ENCODE measurements around the gene SLC22A7. TPM values are rescaled to one million over a fixed set of nuclear protein-coding genes. Genes with fewer than 3 reads are reported as not detected.

SLC22A7 gene, protein sequence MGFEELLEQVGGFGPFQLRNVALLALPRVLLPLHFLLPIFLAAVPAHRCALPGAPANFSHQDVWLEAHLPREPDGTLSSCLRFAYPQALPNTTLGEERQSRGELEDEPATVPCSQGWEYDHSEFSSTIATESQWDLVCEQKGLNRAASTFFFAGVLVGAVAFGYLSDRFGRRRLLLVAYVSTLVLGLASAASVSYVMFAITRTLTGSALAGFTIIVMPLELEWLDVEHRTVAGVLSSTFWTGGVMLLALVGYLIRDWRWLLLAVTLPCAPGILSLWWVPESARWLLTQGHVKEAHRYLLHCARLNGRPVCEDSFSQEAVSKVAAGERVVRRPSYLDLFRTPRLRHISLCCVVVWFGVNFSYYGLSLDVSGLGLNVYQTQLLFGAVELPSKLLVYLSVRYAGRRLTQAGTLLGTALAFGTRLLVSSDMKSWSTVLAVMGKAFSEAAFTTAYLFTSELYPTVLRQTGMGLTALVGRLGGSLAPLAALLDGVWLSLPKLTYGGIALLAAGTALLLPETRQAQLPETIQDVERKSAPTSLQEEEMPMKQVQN
- not detected for total RNA-seq

DNA sequence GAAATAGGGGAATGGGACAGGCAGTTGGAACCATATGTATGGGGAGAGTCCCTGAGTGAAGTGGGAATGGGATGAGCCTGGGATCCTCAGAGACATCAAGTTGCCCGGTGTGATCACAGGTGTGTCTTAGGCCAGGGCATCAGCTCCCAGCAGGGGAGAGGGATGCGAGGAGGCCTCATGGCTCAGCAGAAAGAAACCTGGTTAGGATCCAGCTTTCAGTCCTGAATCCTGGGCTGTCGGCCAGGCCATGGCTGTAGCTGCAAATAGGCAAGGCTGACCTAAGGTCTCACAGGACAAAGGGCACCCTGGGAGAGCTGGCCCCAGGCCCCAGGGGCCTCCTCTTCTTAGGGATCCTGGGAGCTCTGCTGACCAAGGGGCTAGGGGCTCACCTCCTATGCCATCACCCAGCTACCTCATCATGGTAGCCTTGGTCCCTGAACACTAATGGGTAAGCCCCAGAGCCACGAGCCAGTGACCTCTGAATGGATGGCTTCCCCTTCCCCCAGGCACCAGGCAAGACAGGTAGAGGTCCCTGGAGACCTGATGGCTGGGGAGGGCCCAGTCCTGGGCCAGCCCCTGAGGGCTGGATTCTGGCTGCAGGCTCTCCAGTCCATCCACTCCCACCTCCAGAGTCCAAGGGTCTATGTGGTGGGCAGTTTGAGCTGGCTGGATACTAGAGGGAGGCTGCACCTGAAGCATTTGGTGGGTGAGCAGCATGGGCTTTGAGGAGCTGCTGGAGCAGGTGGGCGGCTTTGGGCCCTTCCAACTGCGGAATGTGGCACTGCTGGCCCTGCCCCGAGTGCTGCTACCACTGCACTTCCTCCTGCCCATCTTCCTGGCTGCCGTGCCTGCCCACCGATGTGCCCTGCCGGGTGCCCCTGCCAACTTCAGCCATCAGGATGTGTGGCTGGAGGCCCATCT lies at the start of gene SLC22A7:
Gene SLC22A7, plus strand, starts transcription at position 617 of the 921 bp plus-strand sequence. Its CDS starts 99 bp downstream, at position 716.

DNA sequence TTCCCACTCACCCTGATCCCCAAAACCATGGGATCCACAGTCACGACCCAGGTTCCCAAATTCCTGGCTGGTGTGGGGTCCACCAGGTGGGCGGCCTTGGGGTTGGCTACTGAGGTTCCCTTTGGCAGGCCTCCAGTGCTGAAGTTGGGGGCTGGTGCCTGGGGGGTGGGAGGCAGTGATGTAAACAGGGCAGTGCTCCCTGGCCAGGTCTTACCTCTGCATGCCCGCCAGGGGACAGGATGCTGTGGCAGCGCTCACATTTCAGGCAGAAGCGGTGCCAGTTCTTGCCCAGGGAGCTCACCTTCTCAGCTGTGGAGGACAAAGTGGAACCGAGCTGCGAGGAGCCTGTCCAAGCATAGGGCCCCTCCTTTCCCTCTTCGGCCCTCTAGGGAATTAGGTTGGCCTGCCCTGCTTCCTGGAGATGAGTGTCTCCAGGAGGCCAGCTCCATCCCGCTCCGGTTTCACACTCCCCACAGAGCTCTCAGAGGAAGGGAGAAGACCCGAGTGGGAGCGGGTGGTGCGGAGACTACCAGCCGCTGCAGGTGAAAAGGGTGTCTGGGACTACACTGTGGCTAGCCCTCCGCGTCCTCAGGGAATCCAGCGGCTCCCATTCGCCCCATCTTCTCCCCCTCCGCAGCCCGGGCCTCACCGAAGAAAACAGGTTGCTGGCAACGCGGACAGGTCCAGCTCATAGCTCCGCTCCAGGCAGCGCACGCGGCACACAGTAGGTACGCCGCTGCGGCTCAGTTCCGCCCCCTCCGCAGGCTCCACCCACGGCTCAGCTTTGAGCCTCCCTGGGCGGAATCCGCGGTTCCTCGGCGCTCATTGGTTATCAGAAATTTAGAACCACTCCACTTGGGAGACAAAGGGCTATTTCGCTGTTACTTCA lies 10.3 kb downstream of the SLC22A7 start, which contains the start of gene CRIP3:
Gene CRIP3, minus strand, starts transcription at position 726 of the 889 bp plus-strand sequence. Its CDS starts 34 bp downstream, at position 692.

Other genes starting within 250 kb of the SLC22A7 start
- gene CUL7, start 244.4 kb upstream of the SLC22A7 start, total RNA-seq: 10 to 100 TPM; 10.5 to 11.5 TPM
- gene MRPL2, start 238.8 kb upstream of the SLC22A7 start, total RNA-seq: 10 to 100 TPM; 45.9 to 47.3 TPM
- 10 to 100 TPM; 18.0 to 24.6 TPM for gene KLC4, start 238.6 kb upstream of the SLC22A7 start, total RNA-seq
- gene PTK7, start 221.9 kb upstream of the SLC22A7 start, total RNA-seq: 1 to 10 TPM in 1 of 2 experiments, under 1 TPM in 1; 0.94 to 1.2 TPM
- gene SRF, start 127.0 kb upstream of the SLC22A7 start, total RNA-seq: 10 to 100 TPM; 36.4 to 38.7 TPM
- 10 to 100 TPM; 59.8 to 59.9 TPM for gene CUL9, start 116.1 kb upstream of the SLC22A7 start, total RNA-seq
- 10 to 100 TPM; 43.1 to 43.6 TPM for gene DNPH1, start 68.8 kb upstream of the SLC22A7 start, total RNA-seq
- under 1 TPM in 1 of 2 experiments, not detected in 1; 0.03 TPM for gene TTBK1, start 54.8 kb upstream of the SLC22A7 start, total RNA-seq
- gene CRIP3, start 10.6 kb downstream of the SLC22A7 start, total RNA-seq: under 1 TPM; 0.29 to 0.35 TPM
- 10 to 100 TPM; 19.9 to 20.5 TPM for gene ZNF318, start 71.4 kb downstream of the SLC22A7 start, total RNA-seq
- gene ABCC10, start 129.3 kb downstream of the SLC22A7 start, total RNA-seq: 10 to 100 TPM; 42.2 to 48.8 TPM
- under 1 TPM; 0.43 to 0.55 TPM for gene DLK2, start 157.3 kb downstream of the SLC22A7 start, total RNA-seq
- gene TJAP1, start 179.3 kb downstream of the SLC22A7 start, total RNA-seq: 10 to 100 TPM; 35.9 to 39.7 TPM
- gene LRRC73, start 212.1 kb downstream of the SLC22A7 start, total RNA-seq: under 1 TPM; 0.14 to 0.33 TPM
- 10 to 100 TPM; 63.2 to 69.1 TPM for gene YIPF3, start 218.7 kb downstream of the SLC22A7 start, total RNA-seq
- 10 to 100 TPM; 30.0 to 36.2 TPM for gene POLR1C, start 218.8 kb downstream of the SLC22A7 start, total RNA-seq

All from activated naive CD4-positive, alpha-beta T cell treated with anti-CD3 and anti-CD28 coated beads, Interleukin-2, amount 10 ng/mL, durations not matched to agents 5 hours and 36 hours (primary cell).